Measurements from ENCODE around the gene MCMBP. TPM values are rescaled to one million over a fixed set of nuclear protein-coding genes. Genes with fewer than 3 reads are reported as not detected.

MCMBP gene
- total RNA-seq, 1 experiment from 2014 or later, result 148 TPM

GRCh38 chr10:119863951-119864565 lies 8.6 kb downstream of the MCMBP start:
- BruUV-seq (replicated peaks), result no TSS peak
- POLR2A ChIA-PET, result interaction anchor here (0.8 kb wide), 1 partner anchor 19 kb away, joined by 3 read pairs; no protein-coding TSS in a partner anchor
- RAD21 ChIA-PET (ENCODE audit: low non-redundant PET in 1 of 2, low total read pairs in 2 of 2, uncharacterized antibody in 2 of 2, unreplicated experiment in 2 of 2), result no interaction called here

More at GRCh38 chr10:119863951-119864565, 8.6 kb downstream of the MCMBP start:
- TF ChIP-seq SP1 (IDR thresholded peaks at IDR 0.05; ENCODE audit: low read depth) (no peak), JUND (IDR thresholded peaks at IDR 0.05) (no peak), ATF3 (IDR thresholded peaks at IDR 0.05) (no peak), CEBPB (IDR thresholded peaks at IDR 0.05; ENCODE audit: low read depth) (no peak), ZFX (IDR thresholded peaks at IDR 0.05) (no peak), POLR2AphosphoS5 (IDR thresholded peaks at IDR 0.05; ENCODE audit: low read depth, low read length) (no peak), TCF7L2 (IDR thresholded peaks at IDR 0.05; ENCODE audit: borderline replicate concordance, extremely low read depth, insufficient read depth, insufficient read length) (no peak), ZBTB33 (IDR thresholded peaks at IDR 0.05; ENCODE audit: extremely low read depth, insufficient replicate concordance, low read length) (no peak), EGR1 (IDR thresholded peaks at IDR 0.05; ENCODE audit: low read depth) (no peak), RAD21 (IDR thresholded peaks at IDR 0.05; ENCODE audit: low read depth) (no peak), POLR2A (IDR thresholded peaks at IDR 0.05; ENCODE audit: borderline replicate concordance, extremely low read depth, insufficient read depth, insufficient read length) (no peak), CTCF (IDR thresholded peaks at IDR 0.05 in 2 of 3, conservative IDR thresholded peaks at IDR 0.05 in 1 of 3; ENCODE audit: borderline replicate concordance in 1 of 3, insufficient read depth in 1 of 3, low read depth in 2 of 3, low read length in 2 of 3) (no peak), EZH2 (IDR thresholded peaks at IDR 0.05) (no peak), ELF1 (IDR thresholded peaks at IDR 0.05; ENCODE audit: borderline replicate concordance, low read depth) (no peak), SIN3A (IDR thresholded peaks at IDR 0.05; ENCODE audit: low read depth) (no peak), EZH2phosphoT487 (IDR thresholded peaks at IDR 0.05; ENCODE audit: borderline replicate concordance) (no peak), MAX (IDR thresholded peaks at IDR 0.05) (no peak), ZNF274 (IDR thresholded peaks at IDR 0.05; ENCODE audit: low read depth, low read length) (no peak), FOSL1 (IDR thresholded peaks at IDR 0.05; ENCODE audit: low read depth) (no peak)
- Histone ChIP-seq H3K27ac (ENCODE audit: low read depth, low read length) (no peak overlapping the region), H4K20me1 (ENCODE audit: insufficient read depth) (peaks cover 77% of the 10 kb centered on the region; the same call in 1 of the 2 replicates), H3K36me3 (ENCODE audit: control insufficient read depth in 1 of 2, insufficient read depth in 2 of 2, low read length in 2 of 2) (no peaks in the 10 kb centered on the region), H3K27me3 (ENCODE audit: insufficient read depth, low read length) (no peaks in the 10 kb centered on the region), H3K79me2 (ENCODE audit: insufficient read depth, low read length) (peaks cover 100% of the 10 kb centered on the region), H3K4me2 (ENCODE audit: low read length) (no peak overlapping the region), H3K9ac (ENCODE audit: low read length) (no peak overlapping the region), H3K9me3 (ENCODE audit: control insufficient read depth in 1 of 2, insufficient read depth in 1 of 2, low read depth in 1 of 2, low read length in 2 of 2) (no peaks in the 10 kb centered on the region), H3K4me1 (ENCODE audit: control insufficient read depth in 1 of 2, insufficient read depth in 2 of 2, low read length in 2 of 2) (no peaks in the 10 kb centered on the region), H2AFZ (ENCODE audit: low read depth, low read length, poor library complexity, severe bottlenecking) (no peak overlapping the region), H3K4me3 (replicated peaks in 1 of 2; ENCODE audit: low read depth in 1 of 2, low read length in 2 of 2) (no peak overlapping the region), H3K9me2 (ENCODE audit: insufficient read depth) (no peaks in the 10 kb centered on the region)
- intact Hi-C loops (cut with micrococcal nuclease), result no loop called here
- DNase-seq (ENCODE audit: low read depth, low spot score) (no peak), ATAC-seq (no peak)
- CTCF ChIA-PET, result interaction anchor here (1.1 to 2.0 kb wide), 2 partner anchors 114 kb away, joined by 6 to 9 read pairs; no protein-coding TSS in a partner anchor
